Skeletal muscle satellite cell (primary cell): Measurements from ENCODE around the gene ADAMTS16.

Experiments
- H3K27me3 ChIP-seq: 2 replicates; pipeline ENCODE4 v1.7.0; 2013; ENCODE audit warnings: low read length; ENCODE audit not compliant: control insufficient read depth, insufficient read depth
- H3K36me3 ChIP-seq: 2 replicates; pipeline ENCODE4 v1.7.0; 2013; ENCODE audit warnings: mild to moderate bottlenecking, control low read depth, low read length; ENCODE audit not compliant: insufficient read depth
- H3K4me1 ChIP-seq: 2 replicates; pipeline ENCODE4 v1.7.0; 2013; ENCODE audit warnings: low read length; ENCODE audit not compliant: control insufficient read depth, insufficient read depth
- H3K4me2 ChIP-seq: 2 replicates; pipeline ENCODE4 v1.7.0; 2013; ENCODE audit warnings: mild to moderate bottlenecking, low read length
- H3K4me3 ChIP-seq: 2 replicates; pipeline ENCODE4 v1.7.0; 2013; ENCODE audit warnings: low read length
- H3K9ac ChIP-seq: 2 replicates; pipeline ENCODE4 v1.7.0; 2013; ENCODE audit warnings: mild to moderate bottlenecking, low read depth, low read length, moderate library complexity
- H3K9me3 ChIP-seq: replicated peaks from 2 replicates; pipeline ENCODE4 v1.7.0; 2013; ENCODE audit warnings: mild to moderate bottlenecking, control low read depth, low read length

Gene ADAMTS16

GRCh38 chr5:5342784-5343183 lies 202.7 kb downstream of the ADAMTS16 start:
- Histone ChIP-seq H3K9ac (no peak overlapping the region), H3K4me2 (no peak overlapping the region), H3K27me3 (no peaks in the 10 kb centered on the region), H3K4me1 (peaks cover 32% of the 10 kb centered on the region), H3K36me3 (no peaks in the 10 kb centered on the region), H3K4me3 (no peak overlapping the region), H3K9me3 (no peaks in the 10 kb centered on the region)

DNA sequence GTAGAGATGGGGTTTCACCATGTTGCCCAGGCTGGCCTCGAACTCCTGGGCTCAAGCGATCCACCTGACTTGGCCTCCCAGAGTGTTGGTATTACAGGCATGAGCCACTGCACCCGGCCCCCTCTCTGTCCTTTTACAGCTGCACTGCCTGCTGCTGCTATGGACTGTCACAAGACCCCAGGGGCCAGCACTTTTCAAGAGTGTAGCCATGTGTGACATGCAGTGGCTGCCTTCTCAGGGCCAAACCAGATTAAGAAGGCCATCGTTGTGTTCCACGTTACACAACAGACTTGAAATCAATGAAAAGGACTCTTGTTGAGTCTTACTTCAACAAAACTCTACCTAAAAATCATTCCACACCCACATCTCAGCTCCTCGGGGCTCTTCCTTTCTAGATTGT lies 203.4 kb downstream of the ADAMTS16 start:
- Histone ChIP-seq H3K4me3 (no peak overlapping the region), H3K9ac (no peak overlapping the region), H3K9me3 (no peaks in the 10 kb centered on the region), H3K4me1 (peaks cover 32% of the 10 kb centered on the region), H3K27me3 (no peaks in the 10 kb centered on the region), H3K4me2 (no peak overlapping the region), H3K36me3 (no peaks in the 10 kb centered on the region)

GRCh38 chr5:5344051-5344571 lies 204.0 kb downstream of the ADAMTS16 start:
- Histone ChIP-seq H3K4me1 (peaks cover 32% of the 10 kb centered on the region), H3K36me3 (no peaks in the 10 kb centered on the region), H3K27me3 (no peaks in the 10 kb centered on the region), H3K4me2 (no peak overlapping the region), H3K4me3 (no peak overlapping the region), H3K9ac (no peak overlapping the region), H3K9me3 (no peaks in the 10 kb centered on the region)

DNA sequence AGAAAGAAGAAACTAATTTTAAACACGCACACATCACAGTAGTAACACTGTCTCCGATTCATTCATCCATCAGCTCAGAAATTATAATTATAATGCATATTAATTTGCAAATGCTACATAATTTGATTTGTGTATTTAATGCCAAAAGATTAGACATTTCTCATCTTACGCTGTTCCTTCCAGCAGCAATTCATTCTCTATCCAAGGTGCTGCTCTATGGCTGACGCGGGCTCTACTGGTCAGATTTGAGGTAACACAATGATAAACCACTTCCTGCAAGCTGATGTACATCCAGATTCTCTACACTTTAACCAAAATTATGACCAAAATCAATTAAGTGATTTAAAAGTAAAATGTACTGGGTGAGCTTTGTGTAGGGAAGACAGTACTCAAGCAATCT lies 204.5 kb downstream of the ADAMTS16 start:
- Histone ChIP-seq H3K9ac (no peak overlapping the region), H3K27me3 (no peaks in the 10 kb centered on the region), H3K4me3 (no peak overlapping the region), H3K9me3 (no peaks in the 10 kb centered on the region), H3K4me2 (no peak overlapping the region), H3K4me1 (peaks cover 30% of the 10 kb centered on the region), H3K36me3 (no peaks in the 10 kb centered on the region)

- Histone ChIP-seq H3K4me3 (no peak overlapping the region), H3K4me2 (no peak overlapping the region), H3K4me1 (peaks cover 20% of the 10 kb centered on the region), H3K27me3 (no peaks in the 10 kb centered on the region), H3K9ac (no peak overlapping the region), H3K9me3 (no peaks in the 10 kb centered on the region), H3K36me3 (no peaks in the 10 kb centered on the region)
These were observed 207.3 kb downstream of the ADAMTS16 start for GRCh38 chr5:5347442-5347841.

DNA sequence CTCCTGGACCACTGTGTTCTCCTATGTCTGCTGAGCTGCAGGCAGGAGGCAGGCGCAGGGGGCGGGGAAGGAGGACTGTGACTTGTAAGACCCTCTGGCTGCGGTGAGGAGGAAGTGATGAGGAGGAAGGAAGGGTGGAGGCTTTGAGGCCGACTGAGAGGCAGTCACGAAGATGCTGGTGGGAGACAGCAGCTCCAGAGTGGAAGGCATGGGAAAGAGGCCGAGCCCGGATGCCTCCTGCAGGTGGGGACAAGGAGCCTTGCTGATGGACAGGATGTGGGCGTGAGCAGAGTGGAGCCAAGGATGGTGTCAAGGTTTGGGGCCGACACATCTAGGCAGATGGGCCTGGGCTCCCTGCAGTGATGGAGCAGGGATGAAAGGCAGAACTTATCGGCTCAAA lies 208.0 kb downstream of the ADAMTS16 start:
- H3K4me2 ChIP-seq, result no peak overlapping the region

DNA sequence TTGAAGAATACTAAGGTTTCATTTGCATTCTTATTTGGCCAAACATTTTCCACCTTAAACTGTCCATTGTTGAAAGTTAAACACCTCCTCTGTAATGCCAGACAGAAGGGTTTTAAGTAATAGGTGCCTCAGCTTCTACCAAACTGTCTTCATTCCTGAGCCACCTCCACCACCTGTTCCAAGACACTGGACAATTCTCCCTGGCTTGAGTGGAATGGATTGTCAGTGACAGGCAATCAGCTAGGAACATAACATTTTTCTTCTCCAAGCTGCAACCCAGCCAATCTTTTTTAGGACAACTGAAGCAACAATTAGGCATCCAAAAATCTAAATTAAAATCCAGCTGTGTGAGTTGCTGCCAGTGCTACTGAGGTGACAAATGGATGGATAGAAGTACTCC lies 208.4 kb downstream of the ADAMTS16 start:
- H3K9me3 ChIP-seq, result no peaks in the 10 kb centered on the region
- no peak overlapping the region for H3K9ac ChIP-seq
- no peak overlapping the region for H3K4me3 ChIP-seq
- peaks cover 17% of the 10 kb centered on the region for H3K4me1 ChIP-seq
- H3K27me3 ChIP-seq, result no peaks in the 10 kb centered on the region
- no peak overlapping the region for H3K4me2 ChIP-seq
- H3K36me3 ChIP-seq, result no peaks in the 10 kb centered on the region

More for the DNA sequence above, 208.0 kb downstream of the ADAMTS16 start:
- Histone ChIP-seq H3K36me3 (no peaks in the 10 kb centered on the region), H3K9me3 (no peaks in the 10 kb centered on the region), H3K27me3 (no peaks in the 10 kb centered on the region), H3K4me3 (no peak overlapping the region), H3K4me1 (peaks cover 17% of the 10 kb centered on the region), H3K9ac (no peak overlapping the region)

DNA sequence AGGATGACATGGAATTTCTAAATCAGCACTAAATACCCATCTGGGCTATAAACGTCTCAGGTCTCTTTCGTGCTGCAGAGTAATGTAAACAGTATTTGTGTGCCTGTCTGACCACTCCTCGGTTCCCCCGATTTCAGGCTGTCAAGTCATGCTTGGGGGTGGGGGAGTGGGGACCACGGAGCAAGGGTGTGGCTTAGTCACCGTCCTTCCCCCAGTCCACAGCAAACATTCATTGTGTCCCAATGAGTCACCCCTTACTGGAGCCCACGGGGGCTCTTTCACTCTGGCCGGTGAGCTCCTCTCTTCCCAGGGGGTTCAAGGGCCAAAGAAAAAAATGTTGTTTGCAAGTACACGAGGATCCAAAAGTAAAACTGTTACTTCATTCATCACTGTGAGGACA lies 210.0 kb downstream of the ADAMTS16 start:
- H3K4me3 ChIP-seq, result no peak overlapping the region
- no peaks in the 10 kb centered on the region for H3K9me3 ChIP-seq
- no peaks in the 10 kb centered on the region for H3K27me3 ChIP-seq
- peak overlapping the region; percentile 20 for H3K4me2 ChIP-seq
- H3K36me3 ChIP-seq, result no peaks in the 10 kb centered on the region
- peaks cover 17% of the 10 kb centered on the region for H3K4me1 ChIP-seq
- no peak overlapping the region for H3K9ac ChIP-seq

- Histone ChIP-seq H3K4me1 (peaks cover 17% of the 10 kb centered on the region), H3K9me3 (no peaks in the 10 kb centered on the region), H3K27me3 (no peaks in the 10 kb centered on the region), H3K4me3 (no peak overlapping the region), H3K4me2 (peak overlapping the region; percentile 18), H3K9ac (no peak overlapping the region), H3K36me3 (no peaks in the 10 kb centered on the region)
These were observed 211.3 kb downstream of the ADAMTS16 start for GRCh38 chr5:5351288-5351979.

GRCh38 chr5:5352675-5353074 lies 212.5 kb downstream of the ADAMTS16 start:
- no peaks in the 10 kb centered on the region for H3K36me3 ChIP-seq

DNA sequence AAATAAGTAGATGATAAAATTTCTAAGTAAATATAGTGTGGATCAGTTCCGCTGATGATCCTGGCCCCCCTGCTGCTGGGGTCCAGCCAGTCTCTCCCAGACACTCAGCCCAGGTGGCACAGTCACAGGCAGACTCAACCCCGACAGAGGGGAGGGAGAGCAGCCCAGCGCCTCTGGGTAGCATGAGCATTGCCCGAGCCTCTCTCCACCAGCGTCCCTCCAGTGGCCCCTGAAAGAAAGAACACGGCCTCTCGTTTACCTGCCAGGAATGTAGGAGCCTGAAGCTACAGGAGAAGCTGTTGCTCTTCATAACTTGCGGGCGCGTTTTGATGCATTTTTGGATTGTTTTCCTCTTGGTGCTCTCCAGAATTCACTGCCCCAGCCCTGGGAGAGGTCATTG lies 213.6 kb downstream of the ADAMTS16 start:
- Histone ChIP-seq H3K27me3 (no peaks in the 10 kb centered on the region), H3K36me3 (no peaks in the 10 kb centered on the region), H3K9me3 (no peaks in the 10 kb centered on the region), H3K9ac (no peak overlapping the region), H3K4me2 (no peak overlapping the region), H3K4me1 (peaks cover 17% of the 10 kb centered on the region), H3K4me3 (no peak overlapping the region)

More at GRCh38 chr5:5352675-5353074, 212.5 kb downstream of the ADAMTS16 start:
- Histone ChIP-seq H3K9ac (no peak overlapping the region), H3K4me2 (no peak overlapping the region), H3K4me3 (no peak overlapping the region), H3K9me3 (no peaks in the 10 kb centered on the region), H3K4me1 (peaks cover 17% of the 10 kb centered on the region), H3K27me3 (no peaks in the 10 kb centered on the region)

DNA sequence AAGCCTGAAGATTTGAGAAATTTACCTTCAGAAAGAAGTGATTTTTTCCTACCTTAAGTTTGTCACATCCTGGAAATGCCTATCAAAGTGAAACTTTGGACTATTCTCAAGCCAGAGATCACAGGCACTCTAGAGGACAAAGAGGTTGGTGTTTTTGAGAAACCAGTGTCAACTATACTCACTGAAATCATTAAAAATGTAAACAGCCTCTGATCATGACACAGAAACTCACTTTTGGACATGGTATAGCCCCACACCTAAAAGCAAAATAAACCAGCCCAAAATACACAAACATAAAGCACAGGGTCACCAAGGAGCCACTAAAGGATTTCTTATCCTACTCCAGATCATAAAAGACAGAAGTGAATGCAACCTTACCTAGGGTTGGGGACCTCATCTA lies 216.6 kb downstream of the ADAMTS16 start:
- peaks cover 7% of the 10 kb centered on the region for H3K27me3 ChIP-seq
- no peak overlapping the region for H3K4me2 ChIP-seq
- no peaks in the 10 kb centered on the region for H3K36me3 ChIP-seq
- H3K9me3 ChIP-seq, result no peaks in the 10 kb centered on the region
- no peak overlapping the region for H3K4me3 ChIP-seq
- H3K4me1 ChIP-seq, result peaks cover 2% of the 10 kb centered on the region
- H3K9ac ChIP-seq, result no peak overlapping the region
